PFSK-1 (cell line): ENCODE data around the gene GAB3.

ENCODE experiments used
- FOXP2 ChIP-seq: optimal IDR thresholded peaks from 2 replicates; pipeline ENCODE3; 2011; ENCODE audit warnings: borderline replicate concordance, control low read depth, inconsistent platforms; ENCODE audit not compliant: insufficient read depth; ENCODE audit errors: extremely low read length, extremely low read depth
- POLR2AphosphoS5 ChIP-seq: IDR thresholded peaks from 2 replicates; pipeline ENCODE4 v1.6.1; 2012; ENCODE audit warnings: low read depth, mild to moderate bottlenecking, control low read depth, low read length, moderate library complexity
- SIN3A ChIP-seq: IDR thresholded peaks from 2 replicates; pipeline ENCODE4 v1.6.1; 2012; ENCODE audit warnings: mild to moderate bottlenecking, low read length, moderate library complexity, borderline replicate concordance; ENCODE audit not compliant: insufficient read depth
- TAF1 ChIP-seq: IDR thresholded peaks from 2 replicates; pipeline ENCODE4 v1.6.1; 2012; ENCODE audit warnings: low read length, control low read depth, borderline replicate concordance; ENCODE audit not compliant: insufficient read depth
- TF ChIP-seq, protein P1 (sequence below), 2 experiments: IDR thresholded peaks; 2 replicates each; pipeline versions ENCODE4 v1.6.1 to v1.8.0; 2011 to 2012; ENCODE audit warnings: low read depth in 2 of 2, low read length in 2 of 2, control low read depth in 1 of 2, inconsistent platforms in 1 of 2, mild to moderate bottlenecking in 1 of 2, moderate library complexity in 1 of 2; ENCODE audit not compliant: insufficient read depth in 1 of 2

Gene GAB3

GRCh38 chrX:154784149-154784995, 33.5 kb upstream of the GAB3 start:
- TF ChIP-seq, protein P1, sequence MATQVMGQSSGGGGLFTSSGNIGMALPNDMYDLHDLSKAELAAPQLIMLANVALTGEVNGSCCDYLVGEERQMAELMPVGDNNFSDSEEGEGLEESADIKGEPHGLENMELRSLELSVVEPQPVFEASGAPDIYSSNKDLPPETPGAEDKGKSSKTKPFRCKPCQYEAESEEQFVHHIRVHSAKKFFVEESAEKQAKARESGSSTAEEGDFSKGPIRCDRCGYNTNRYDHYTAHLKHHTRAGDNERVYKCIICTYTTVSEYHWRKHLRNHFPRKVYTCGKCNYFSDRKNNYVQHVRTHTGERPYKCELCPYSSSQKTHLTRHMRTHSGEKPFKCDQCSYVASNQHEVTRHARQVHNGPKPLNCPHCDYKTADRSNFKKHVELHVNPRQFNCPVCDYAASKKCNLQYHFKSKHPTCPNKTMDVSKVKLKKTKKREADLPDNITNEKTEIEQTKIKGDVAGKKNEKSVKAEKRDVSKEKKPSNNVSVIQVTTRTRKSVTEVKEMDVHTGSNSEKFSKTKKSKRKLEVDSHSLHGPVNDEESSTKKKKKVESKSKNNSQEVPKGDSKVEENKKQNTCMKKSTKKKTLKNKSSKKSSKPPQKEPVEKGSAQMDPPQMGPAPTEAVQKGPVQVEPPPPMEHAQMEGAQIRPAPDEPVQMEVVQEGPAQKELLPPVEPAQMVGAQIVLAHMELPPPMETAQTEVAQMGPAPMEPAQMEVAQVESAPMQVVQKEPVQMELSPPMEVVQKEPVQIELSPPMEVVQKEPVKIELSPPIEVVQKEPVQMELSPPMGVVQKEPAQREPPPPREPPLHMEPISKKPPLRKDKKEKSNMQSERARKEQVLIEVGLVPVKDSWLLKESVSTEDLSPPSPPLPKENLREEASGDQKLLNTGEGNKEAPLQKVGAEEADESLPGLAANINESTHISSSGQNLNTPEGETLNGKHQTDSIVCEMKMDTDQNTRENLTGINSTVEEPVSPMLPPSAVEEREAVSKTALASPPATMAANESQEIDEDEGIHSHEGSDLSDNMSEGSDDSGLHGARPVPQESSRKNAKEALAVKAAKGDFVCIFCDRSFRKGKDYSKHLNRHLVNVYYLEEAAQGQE (IDR thresholded peaks at IDR 0.05; ENCODE audit: insufficient read depth in 1 of 2, low read depth in 2 of 2, low read length in 2 of 2): no peak
- TF ChIP-seq SIN3A: no peak
- TF ChIP-seq POLR2AphosphoS5: no peak
- no peak for TF ChIP-seq TAF1
- no peak for TF ChIP-seq FOXP2

DNA sequence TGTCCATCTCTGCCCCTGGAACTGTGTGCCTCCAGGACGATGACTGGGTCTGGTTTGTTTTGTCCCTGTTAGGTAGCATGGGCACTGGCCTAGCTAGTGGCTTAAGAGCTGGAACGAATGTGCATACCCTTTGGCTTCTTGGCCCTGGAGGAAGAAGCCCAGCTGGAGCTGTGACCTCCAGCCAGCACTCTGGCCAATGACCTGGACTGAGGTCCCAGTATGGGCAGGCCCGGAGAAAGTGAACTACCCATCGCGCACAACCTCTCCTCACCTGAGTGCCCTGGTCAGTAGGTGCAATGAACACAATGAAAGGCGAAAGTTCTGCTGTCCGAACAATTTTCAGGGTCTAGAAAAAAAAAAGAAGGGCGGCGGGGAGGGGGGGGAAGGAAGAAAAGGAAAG, 30.1 kb upstream of the GAB3 start:
- TF ChIP-seq POLR2AphosphoS5 (no peak), SIN3A (no peak), TAF1 (no peak), FOXP2 (no peak)
- TF ChIP-seq, protein P1 (IDR thresholded peaks at IDR 0.05; ENCODE audit: insufficient read depth in 1 of 2, low read depth in 2 of 2, low read length in 2 of 2): no peak

GRCh38 chrX:154779261-154779660, 28.4 kb upstream of the GAB3 start:
- no peak for TF ChIP-seq FOXP2
- TF ChIP-seq SIN3A: no peak
- TF ChIP-seq, protein P1 (IDR thresholded peaks at IDR 0.05; ENCODE audit: insufficient read depth in 1 of 2, low read depth in 2 of 2, low read length in 2 of 2): no peak
- TF ChIP-seq TAF1: no peak
- no peak for TF ChIP-seq POLR2AphosphoS5

- TF ChIP-seq FOXP2: no peak
- TF ChIP-seq SIN3A: no peak
- TF ChIP-seq, protein P1 (IDR thresholded peaks at IDR 0.05; ENCODE audit: insufficient read depth in 1 of 2, low read depth in 2 of 2, low read length in 2 of 2): no peak
- TF ChIP-seq TAF1: no peak
Observed at GRCh38 chrX:154776753-154777152, 25.9 kb upstream of the GAB3 start.
